T-helper 9 cell (primary cell): Measurements from ENCODE around the gene PPP1R37.

Experiments
- DNase-seq: peaks from one replicate; pipeline ENCODE4 v3.0.0-alpha.2; 2020
- total RNA-seq, 2 donors: gene quantifications; one replicate each; lab custom pipeline; 2026; lab: John Stamatoyannopoulos, UW

Gene PPP1R37
- 25.3 to 42.5 reads per million in 2 donors for total RNA-seq

GRCh38 chr19:45092747-45093678 is at the start of gene PPP1R37:
TSS of gene PPP1R37 (plus strand) at chr19:45093179. CDS start at chr19:45093326, 147 bp downstream.
- DNase-seq: peak; percentile 83

- no peak for DNase-seq
Measured at GRCh38 chr19:45045671-45046353, 47.2 kb upstream of the PPP1R37 start.

GRCh38 chr19:45046355-45046754 is 46.6 kb upstream of the PPP1R37 start:
- DNase-seq: no peak

- DNase-seq: no peak
Measured at GRCh38 chr19:45047188-45047797, 45.7 kb upstream of the PPP1R37 start.

- no peak for DNase-seq
Measured at GRCh38 chr19:45049073-45049736, 43.8 kb upstream of the PPP1R37 start.

GRCh38 chr19:45050036-45050435 is 42.9 kb upstream of the PPP1R37 start:
- no peak for DNase-seq

GRCh38 chr19:45051929-45052579 is 40.9 kb upstream of the PPP1R37 start:
- no peak for DNase-seq

- DNase-seq: no peak
Measured at GRCh38 chr19:45056831-45057230, 36.1 kb upstream of the PPP1R37 start.

GRCh38 chr19:45057444-45057843 is 35.5 kb upstream of the PPP1R37 start:
- DNase-seq: no peak

- DNase-seq: no peak
Measured at GRCh38 chr19:45058622-45059159, 34.3 kb upstream of the PPP1R37 start.

GRCh38 chr19:45059258-45059965 is 33.6 kb upstream of the PPP1R37 start:
- DNase-seq: peak; percentile 90

- DNase-seq: no peak
Measured at GRCh38 chr19:45061965-45062364, 31.0 kb upstream of the PPP1R37 start.

GRCh38 chr19:45063851-45064801 is 28.9 kb upstream of the PPP1R37 start:
- DNase-seq: no peak

- no peak for DNase-seq
Measured at GRCh38 chr19:45066921-45067661, 25.9 kb upstream of the PPP1R37 start.

GRCh38 chr19:45068041-45068440 is 24.9 kb upstream of the PPP1R37 start:
- DNase-seq: no peak

- DNase-seq: no peak
Measured at GRCh38 chr19:45069056-45069455, 23.9 kb upstream of the PPP1R37 start.

GRCh38 chr19:45070214-45070613 is 22.8 kb upstream of the PPP1R37 start:
- DNase-seq: no peak

- DNase-seq: no peak
Measured at GRCh38 chr19:45070861-45071544, 22.0 kb upstream of the PPP1R37 start.

GRCh38 chr19:45071545-45071938 is 21.4 kb upstream of the PPP1R37 start:
- no peak for DNase-seq
